ENCODE measurements around the gene UBE2C.

- TF ChIP-seq POLR2A (IDR thresholded peaks at IDR 0.05) = no peak
- no peak for TF ChIP-seq CTCF (IDR thresholded peaks at IDR 0.05)
Measured at GRCh38 chr20:45860560-45861220, 48.2 kb downstream of the UBE2C start.

Data from testis (tissue), 2 donors.